Measurements from ENCODE around the gene SCRN3. TPM values are rescaled to one million over a fixed set of nuclear protein-coding genes. Genes with fewer than 3 reads are reported as not detected.

The SCRN3 gene
- total RNA-seq, 1 donor from 2014 or later = 20.0 TPM

DNA sequence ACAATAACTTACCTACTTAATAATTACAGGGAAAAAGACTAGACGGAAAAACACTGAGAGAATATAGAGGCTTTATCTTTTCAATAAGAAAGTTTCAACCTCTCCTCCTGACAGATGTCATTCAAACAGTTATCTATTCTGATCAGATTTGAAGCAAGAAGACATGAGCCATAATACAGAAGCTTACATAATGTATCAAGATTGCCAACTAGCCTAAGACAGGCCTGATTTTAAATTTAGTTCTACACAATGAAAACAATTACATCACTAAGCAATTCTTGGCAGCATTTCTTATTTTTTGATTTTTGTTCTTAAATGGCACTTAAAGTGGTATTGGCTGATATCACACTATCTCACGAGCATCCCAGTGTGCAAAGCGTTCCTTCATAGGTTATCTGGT, 49.7 kb downstream of the SCRN3 start:
- H3K36me3 ChIP-seq = no peaks in the 10 kb centered on the region
- H3K4me1 ChIP-seq = no peaks in the 10 kb centered on the region
- H3K9me3 ChIP-seq = no peaks in the 10 kb centered on the region
- ATAC-seq (no peak), DNase-seq (no peak)
- H3K27ac ChIP-seq = no peak overlapping the region
- no peaks in the 10 kb centered on the region for H3K27me3 ChIP-seq
- TF ChIP-seq, protein P1, sequence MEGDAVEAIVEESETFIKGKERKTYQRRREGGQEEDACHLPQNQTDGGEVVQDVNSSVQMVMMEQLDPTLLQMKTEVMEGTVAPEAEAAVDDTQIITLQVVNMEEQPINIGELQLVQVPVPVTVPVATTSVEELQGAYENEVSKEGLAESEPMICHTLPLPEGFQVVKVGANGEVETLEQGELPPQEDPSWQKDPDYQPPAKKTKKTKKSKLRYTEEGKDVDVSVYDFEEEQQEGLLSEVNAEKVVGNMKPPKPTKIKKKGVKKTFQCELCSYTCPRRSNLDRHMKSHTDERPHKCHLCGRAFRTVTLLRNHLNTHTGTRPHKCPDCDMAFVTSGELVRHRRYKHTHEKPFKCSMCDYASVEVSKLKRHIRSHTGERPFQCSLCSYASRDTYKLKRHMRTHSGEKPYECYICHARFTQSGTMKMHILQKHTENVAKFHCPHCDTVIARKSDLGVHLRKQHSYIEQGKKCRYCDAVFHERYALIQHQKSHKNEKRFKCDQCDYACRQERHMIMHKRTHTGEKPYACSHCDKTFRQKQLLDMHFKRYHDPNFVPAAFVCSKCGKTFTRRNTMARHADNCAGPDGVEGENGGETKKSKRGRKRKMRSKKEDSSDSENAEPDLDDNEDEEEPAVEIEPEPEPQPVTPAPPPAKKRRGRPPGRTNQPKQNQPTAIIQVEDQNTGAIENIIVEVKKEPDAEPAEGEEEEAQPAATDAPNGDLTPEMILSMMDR (IDR thresholded peaks at IDR 0.05) = no peak
- no peak overlapping the region for H3K4me3 ChIP-seq
- intact Hi-C loops (cut with DNase I) = no loop called here

DNA sequence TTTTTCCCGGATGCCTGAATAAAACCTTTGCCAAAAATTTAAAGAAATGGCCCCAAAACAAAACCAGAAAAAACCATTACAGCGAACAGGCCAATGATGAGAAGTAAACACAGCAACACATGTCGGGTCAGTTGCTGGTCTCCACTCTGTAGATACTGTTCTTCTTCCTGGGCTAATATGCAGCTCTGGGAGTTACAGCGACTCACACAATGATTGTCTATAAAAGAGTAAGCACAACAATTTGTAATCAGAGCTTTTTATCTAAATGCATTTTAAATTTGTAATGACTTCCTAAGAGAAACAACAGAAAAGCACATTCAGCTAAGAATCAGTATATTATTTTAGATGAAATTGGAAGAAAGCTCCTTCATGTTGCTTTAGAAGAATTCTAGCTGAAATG, 51.0 kb downstream of the SCRN3 start:
- ATAC-seq = no peak
- no peaks in the 10 kb centered on the region for H3K27me3 ChIP-seq
- H3K9me3 ChIP-seq = no peaks in the 10 kb centered on the region
- H3K4me3 ChIP-seq = no peak overlapping the region
- intact Hi-C loops (cut with DNase I) = no loop called here
- no peak overlapping the region for H3K27ac ChIP-seq
- DNase-seq = no peak
- no peaks in the 10 kb centered on the region for H3K36me3 ChIP-seq
- no peaks in the 10 kb centered on the region for H3K4me1 ChIP-seq
- TF ChIP-seq, protein P1 (IDR thresholded peaks at IDR 0.05) = no peak

DNA sequence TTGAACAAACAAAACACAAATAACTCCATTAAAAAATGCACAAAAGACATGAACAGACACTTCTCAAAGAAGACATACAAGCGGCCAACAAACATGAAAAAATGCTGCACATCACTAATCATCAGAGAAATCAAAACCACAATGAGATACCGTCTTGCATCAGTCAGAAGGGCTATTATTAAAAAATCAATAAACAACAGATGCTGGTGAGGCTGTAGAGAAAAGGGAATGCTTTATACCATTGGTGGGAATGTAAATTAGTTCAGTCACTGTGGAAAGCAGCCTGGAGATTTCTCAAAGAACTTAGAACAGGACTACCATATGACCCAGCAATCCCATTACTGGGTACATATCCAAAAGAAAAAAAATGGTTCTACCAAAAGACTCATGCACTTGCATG, 53.5 kb downstream of the SCRN3 start:
- ATAC-seq (no peak), DNase-seq (no peak)
- TF ChIP-seq, protein P1 (IDR thresholded peaks at IDR 0.05) = no peak
- H3K27ac ChIP-seq = no peak overlapping the region
- no peaks in the 10 kb centered on the region for H3K4me1 ChIP-seq
- no peak overlapping the region for H3K4me3 ChIP-seq
- H3K36me3 ChIP-seq = peaks cover 14% of the 10 kb centered on the region
- H3K9me3 ChIP-seq = no peaks in the 10 kb centered on the region
- intact Hi-C loops (cut with DNase I) = no loop called here
- no peaks in the 10 kb centered on the region for H3K27me3 ChIP-seq

DNA sequence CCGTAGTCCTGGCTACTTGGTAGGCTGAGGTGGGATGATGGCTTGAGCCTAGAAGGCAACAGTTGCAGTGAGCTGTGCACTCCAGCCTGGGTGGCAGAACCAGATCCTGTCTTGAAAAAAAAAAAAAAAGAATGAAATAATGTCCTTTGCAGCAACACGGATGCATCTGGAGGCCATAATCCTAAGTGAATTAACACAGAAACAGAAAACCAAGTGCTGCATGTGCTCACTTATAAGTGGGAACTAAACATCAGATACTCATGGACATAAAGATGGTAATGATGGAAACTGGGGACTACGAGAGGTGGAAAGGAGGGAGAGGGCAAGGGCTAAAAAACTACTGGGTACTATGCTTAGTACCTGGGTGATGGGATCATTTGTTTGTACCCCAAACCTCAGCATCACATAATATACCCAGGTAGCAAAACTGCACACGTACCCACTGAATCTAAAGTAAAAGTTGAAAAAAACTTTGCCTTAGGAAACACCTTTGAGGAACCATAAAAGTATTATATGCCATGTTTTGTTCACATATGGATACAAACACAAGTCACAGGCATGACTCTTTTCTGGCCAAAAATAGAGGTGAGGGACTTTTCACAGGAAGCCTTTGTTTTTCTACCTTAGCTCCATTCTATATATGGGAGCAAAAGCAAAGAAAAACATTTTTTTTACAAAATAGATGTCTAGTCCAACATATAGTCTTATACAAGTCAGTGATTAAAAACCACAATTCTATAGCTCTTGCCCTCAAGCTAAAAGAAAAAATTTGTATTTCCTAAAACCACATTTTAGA, 54.7 kb downstream of the SCRN3 start:
- Histone ChIP-seq H3K4me1 (no peaks in the 10 kb centered on the region), H3K27me3 (no peaks in the 10 kb centered on the region), H3K36me3 (peaks cover 14% of the 10 kb centered on the region), H3K27ac (no peak overlapping the region), H3K4me3 (no peak overlapping the region), H3K9me3 (no peaks in the 10 kb centered on the region)
- intact Hi-C loops (cut with DNase I) = no loop called here
- ATAC-seq (no peak), DNase-seq (no peak)
- TF ChIP-seq, protein P1 (IDR thresholded peaks at IDR 0.05) = no peak

DNA sequence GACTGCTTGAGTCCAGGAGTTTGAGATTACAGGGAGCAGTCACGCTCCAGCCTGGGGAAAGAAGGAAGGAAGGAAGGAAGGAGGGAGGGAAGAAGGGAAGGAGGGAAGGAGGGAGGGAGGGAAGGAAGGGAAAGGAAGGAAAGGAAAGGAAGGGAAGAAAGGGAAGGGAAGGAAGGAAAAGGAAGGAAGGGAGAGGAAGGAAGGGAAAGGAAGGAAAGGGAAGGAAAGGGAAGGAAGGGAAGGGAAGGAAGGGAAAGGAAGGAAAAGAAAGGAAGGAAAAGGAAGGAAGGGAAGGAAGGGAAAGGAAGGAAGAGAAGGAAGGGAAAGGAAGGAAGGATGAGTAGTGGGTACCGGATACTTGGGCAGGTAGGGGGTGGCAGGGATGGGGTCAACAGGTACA, 59.0 kb downstream of the SCRN3 start:
- Histone ChIP-seq H3K27me3 (no peaks in the 10 kb centered on the region), H3K9me3 (no peaks in the 10 kb centered on the region), H3K4me1 (no peaks in the 10 kb centered on the region), H3K36me3 (peaks cover 16% of the 10 kb centered on the region), H3K27ac (no peak overlapping the region), H3K4me3 (no peak overlapping the region)
- TF ChIP-seq, protein P1 (IDR thresholded peaks at IDR 0.05) = no peak
- intact Hi-C loops (cut with DNase I) = no loop called here
- ATAC-seq (no peak), DNase-seq (no peak)

Data from upper lobe of right lung (tissue), 1 donor.